SW480 (cell line): ENCODE data around the gene C1orf53.

Experiments used
- DNase-seq: peaks from one replicate; pipeline ENCODE4 v3.0.0-alpha.2; 2016; ENCODE audit warnings: low spot score

The C1orf53 gene

DNA sequence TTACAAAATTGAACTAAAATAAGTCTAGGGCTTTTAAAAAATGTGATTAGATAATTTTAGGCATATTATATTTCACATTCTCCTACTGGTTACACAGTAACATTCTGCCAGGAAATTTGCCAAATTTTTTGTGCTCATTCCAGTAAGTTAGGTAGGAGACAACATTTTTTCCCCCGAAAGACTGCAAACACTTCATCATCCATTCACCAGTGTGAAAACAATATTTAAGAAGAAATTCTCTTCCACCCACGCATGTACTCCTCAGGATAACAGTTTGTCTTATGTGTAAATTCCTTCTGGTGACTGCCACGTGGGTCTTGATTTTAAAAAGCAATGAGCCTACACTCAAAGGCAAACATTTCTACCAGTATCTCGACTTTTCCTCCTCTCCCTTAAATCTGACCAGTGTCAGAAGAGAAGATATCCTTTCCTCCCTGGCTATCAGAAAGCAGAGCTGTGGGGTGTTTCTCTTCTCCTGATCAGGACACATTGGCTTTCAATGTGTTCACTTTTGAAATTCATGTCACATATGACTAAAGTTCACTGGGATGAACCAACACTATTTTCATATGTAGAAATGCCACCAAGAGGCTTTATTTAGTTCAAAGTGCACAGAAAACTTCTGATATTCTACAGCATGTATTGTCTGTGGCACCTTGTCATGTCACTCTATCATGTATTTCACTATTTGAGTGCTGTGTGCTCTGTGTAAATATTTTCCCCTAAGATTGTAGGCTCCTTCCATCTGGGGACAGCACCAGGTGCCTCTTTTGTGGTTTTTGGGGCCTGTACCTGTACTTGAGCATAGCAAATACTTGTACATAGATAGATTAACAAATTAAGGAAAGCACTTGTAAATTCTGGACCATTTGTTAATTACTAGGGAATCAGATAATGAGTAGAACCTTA is 53.3 kb downstream of the C1orf53 start:
- no peak for DNase-seq
